Naive thymus-derived CD4-positive, alpha-beta T cell (primary cell): ENCODE data around the gene RAB29. TPM values are rescaled to one million over a fixed set of nuclear protein-coding genes. Genes with fewer than 3 reads are reported as not detected.
"Not testable (repeated sequence)": the region's sequence is repeated elsewhere in the genome, so short reads cannot be mapped to it uniquely, and the experiment has no call there.

ENCODE experiments used
- ATAC-seq: fragments of 150-1000 bp; cut with Tn5 transposase; 2 replicates; pipeline ENCODE4 v1.10.0; 2021; ENCODE audit warnings: mild to moderate bottlenecking, moderate library complexity
- CTCF ChIA-PET: fragments of 350-600 bp; sonication (Branson Sonifier 250); formaldehyde crosslinking; loops from one replicate; lab custom pipeline; 2021; ENCODE audit warnings: antibody characterized with exemption; lab: Charles Lee
- POLR2A ChIA-PET: fragments of 350-600 bp; sonication (Branson Sonifier 250); formaldehyde crosslinking; loops from one replicate; lab custom pipeline; 2021; ENCODE audit warnings: antibody characterized with exemption, inconsistent platforms; lab: Charles Lee
- DNase-seq, 9 donors: peaks; one replicate each; pipeline versions ENCODE4 v3.0.0 to v3.0.0-alpha.2; 2020 to 2022; ENCODE audit warnings: mixed read lengths in 1 of 9
- H3K27ac ChIP-seq: one replicate; pipeline ENCODE4 v1.7.0; 2013; ENCODE audit warnings: mild to moderate bottlenecking, low read depth, low read length, moderate library complexity
- H3K27me3 ChIP-seq, 2 donors: one replicate each; pipeline ENCODE4 v1.7.0; 2013; ENCODE audit warnings: low read length in 2 of 2, mild to moderate bottlenecking in 2 of 2, moderate library complexity in 2 of 2; ENCODE audit not compliant: control insufficient read depth in 2 of 2, insufficient read depth in 2 of 2
- H3K36me3 ChIP-seq, 3 experiments: 1 replicate in 2 of 3; 2 replicates in 1 of 3; pipeline ENCODE4 v1.7.0; 2013; ENCODE audit warnings: low read length in 3 of 3, mild to moderate bottlenecking in 3 of 3, moderate library complexity in 1 of 3; ENCODE audit not compliant: insufficient read depth in 3 of 3, control insufficient read depth in 2 of 3
- H3K4me1 ChIP-seq, 2 donors: one replicate each; pipeline ENCODE4 v1.7.0; 2013; ENCODE audit warnings: low read length in 2 of 2, mild to moderate bottlenecking in 2 of 2, moderate library complexity in 1 of 2; ENCODE audit not compliant: control insufficient read depth in 2 of 2, insufficient read depth in 2 of 2
- H3K4me3 ChIP-seq: 2 replicates; pipeline ENCODE4 v1.7.0; 2013; ENCODE audit warnings: mild to moderate bottlenecking, low read length
- H3K9me3 ChIP-seq, 3 experiments: 1 replicate in 2 of 3; 2 replicates in 1 of 3; pipeline ENCODE4 v1.7.0; 2013; ENCODE audit warnings: low read length in 3 of 3; ENCODE audit not compliant: control insufficient read depth in 2 of 3
- H3K27ac Mint-ChIP-seq, 9 donors: one replicate each; pipeline ENCODE4 v1.8.0; 2020 to 2022; ENCODE audit warnings: mixed read lengths in 9 of 9, mild to moderate bottlenecking in 8 of 9, moderate library complexity in 5 of 9, inconsistent platforms in 2 of 9
- H3K27me3 Mint-ChIP-seq, 5 donors: one replicate each; pipeline ENCODE4 v1.8.0; 2021 to 2022; ENCODE audit warnings: mixed read lengths in 5 of 5, mild to moderate bottlenecking in 1 of 5
- H3K36me3 Mint-ChIP-seq, 5 donors: one replicate each; pipeline ENCODE4 v1.8.0; 2020 to 2022; ENCODE audit warnings: mixed read lengths in 5 of 5, mild to moderate bottlenecking in 3 of 5, inconsistent platforms in 1 of 5
- H3K4me1 Mint-ChIP-seq, 7 donors: one replicate each; pipeline ENCODE4 v1.8.0; 2020 to 2022; ENCODE audit warnings: mixed read lengths in 7 of 7, mild to moderate bottlenecking in 3 of 7, inconsistent platforms in 1 of 7
- H3K4me3 Mint-ChIP-seq, 10 donors: one replicate each; pipeline ENCODE4 v1.8.0; 2020 to 2022; ENCODE audit warnings: mild to moderate bottlenecking in 10 of 10, mixed read lengths in 10 of 10, moderate library complexity in 6 of 10, inconsistent platforms in 2 of 10
- H3K9me3 Mint-ChIP-seq, 11 donors: one replicate each; pipeline ENCODE4 v1.8.0; 2020 to 2022; ENCODE audit warnings: mixed read lengths in 11 of 11, mild to moderate bottlenecking in 4 of 11, inconsistent platforms in 1 of 11, moderate library complexity in 1 of 11
- intact Hi-C, 2 donors: fragments of 100-400 bp; cut with micrococcal nuclease; formaldehyde crosslinking; loops; one replicate each; pipeline ENCODE4 v1.15.1; 2023
- polyA plus RNA-seq, 2 donors: library from polyadenylated mRNA; unstranded; fragments of 300-500 nt; fragmentation: Illumina TruSeq; gene quantifications; one replicate each; pipeline ENCODE4 v1.2.3, GENCODE V29; 2021
- total RNA-seq, 6 experiments: library from RNA in 5 of 6; stranded (reverse) in 5 of 6; gene quantifications; 1 replicate in 5 of 6; 2 replicates in 1 of 6; pipeline ENCODE4 v1.2.3 and lab custom pipeline; 2021 to 2026

Gene RAB29
- total and polyA plus RNA-seq, 7 experiments from 2014 or later, result 23.9 to 76.6 (median 48.1) TPM

DNA sequence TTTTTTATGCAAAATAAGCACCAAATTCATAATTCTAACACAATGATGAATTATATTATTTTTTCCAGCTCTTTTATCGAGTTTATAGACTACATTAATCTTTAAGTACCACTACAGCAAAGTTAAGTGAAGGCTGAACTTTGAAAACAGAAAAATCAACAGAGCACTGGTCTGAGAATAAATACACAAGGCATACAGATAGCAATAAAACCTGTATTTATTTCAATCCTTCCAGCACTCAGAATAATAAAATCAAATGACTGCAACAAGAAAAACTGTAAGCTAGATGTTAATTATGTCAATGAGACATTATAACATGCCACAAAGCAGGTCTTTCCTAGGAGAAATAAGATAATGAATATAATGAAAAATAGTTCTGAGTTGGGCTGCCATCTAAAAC lies 49.8 kb downstream of the RAB29 start:
- peak overlapping the region in 3 of 9 donors; percentile 36 to 79 (median 52) for H3K27ac Mint-ChIP-seq
- intact Hi-C loops, result loop anchor here in 1 of 2 donors (1.0 kb wide), 1 partner anchor 8 kb away; no protein-coding TSS in a partner anchor

DNA sequence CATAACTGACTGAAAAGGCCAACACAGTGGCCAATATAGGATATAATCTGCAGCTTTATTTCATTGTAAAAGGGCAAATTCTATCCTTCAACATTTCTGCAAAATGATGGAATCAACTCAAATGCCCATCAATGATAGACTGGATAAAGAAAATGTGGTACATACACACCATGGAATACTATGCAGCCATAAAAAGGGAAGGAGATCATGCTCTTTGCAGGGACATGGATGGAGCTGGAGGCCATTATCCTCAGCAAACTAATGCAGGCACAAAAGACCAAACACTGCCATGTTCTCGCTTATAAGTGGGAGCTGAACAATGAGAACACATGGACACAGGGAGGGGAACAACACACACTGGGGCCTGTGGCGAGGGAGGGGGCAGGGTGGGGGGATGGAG lies 54.5 kb downstream of the RAB29 start:
- H3K4me3 Mint-ChIP-seq, H3K27me3 ChIP-seq, H3K27ac ChIP-seq, H3K27me3 Mint-ChIP-seq, H3K4me1 ChIP-seq, ATAC-seq, H3K9me3 ChIP-seq, H3K4me3 ChIP-seq, intact Hi-C loops, DNase-seq, H3K9me3 Mint-ChIP-seq: not testable (repeated sequence)
- POLR2A ChIA-PET, result interaction anchor here (0.6 to 0.8 kb wide), 3 partner anchors 9 to 342 kb away, joined by 3 read pairs; no protein-coding TSS in a partner anchor
- peaks cover 21 to 69% (median 26%) of the 10 kb centered on the region in 3 experiments for H3K36me3 ChIP-seq
- peak overlapping the region in 2 of 9 donors; percentile 46 to 68 for H3K27ac Mint-ChIP-seq
- H3K36me3 Mint-ChIP-seq, result peaks cover 11 to 56% (median 41%) of the 10 kb centered on the region in 5 donors
- CTCF ChIA-PET, result interaction anchor here (1.2 to 1.8 kb wide), 2 partner anchors 9 to 73 kb away, joined by 3 to 8 read pairs; no protein-coding TSS in a partner anchor
- peaks cover 3 to 25% (median 14%) of the 10 kb centered on the region in 7 donors for H3K4me1 Mint-ChIP-seq

More for the DNA sequence above, 49.8 kb downstream of the RAB29 start:
- Mint-ChIP-seq H3K4me3 (no peak overlapping the region), H3K4me1 (peaks cover 6 to 35% (median 24%) of the 10 kb centered on the region in 7 donors), H3K36me3 (peaks cover 0 to 40% (median 20%) of the 10 kb centered on the region in 5 donors), H3K9me3 (peaks cover 0 to 3% (median 0%) of the 10 kb centered on the region in 11 donors), H3K27me3 (no peaks in the 10 kb centered on the region)
- ChIA-PET CTCF (interaction anchor here (0.7 to 1.8 kb wide), 3 partner anchors 12 to 40 kb away, joined by 3 to 4 read pairs (median 4); no protein-coding TSS in a partner anchor), POLR2A (interaction anchor here (1.1 to 1.3 kb wide), 3 partner anchors 11 to 49 kb away, joined by 3 to 5 read pairs (median 4); no protein-coding TSS in a partner anchor)
- Histone ChIP-seq H3K4me3 (no peak overlapping the region), H3K9me3 (no peaks in the 10 kb centered on the region), H3K27me3 (no peaks in the 10 kb centered on the region), H3K27ac (no peak overlapping the region), H3K4me1 (no peaks in the 10 kb centered on the region), H3K36me3 (peaks cover 3 to 50% (median 9%) of the 10 kb centered on the region in 3 experiments)
- ATAC-seq, result no peak
- no peak for DNase-seq

DNA sequence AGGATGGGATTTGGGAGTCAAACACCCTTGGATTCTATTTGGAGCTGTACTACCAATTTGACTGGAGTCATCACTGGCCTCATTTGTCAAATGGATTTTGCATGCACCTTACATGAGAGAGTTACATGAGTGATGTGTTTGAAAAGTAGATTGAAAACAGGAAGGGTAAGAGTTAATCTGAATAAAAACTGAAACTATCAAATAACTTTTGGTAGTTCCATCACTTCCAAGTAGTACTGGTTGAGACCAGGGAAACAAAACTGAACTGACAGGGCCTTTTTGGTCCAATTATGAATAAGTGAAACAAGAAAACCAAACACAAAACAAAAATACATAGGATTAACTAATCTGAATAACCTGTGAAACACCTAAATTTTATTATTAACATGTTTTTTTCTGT lies 55.5 kb downstream of the RAB29 start:
- Histone ChIP-seq H3K27ac (no peak overlapping the region), H3K36me3 (peaks cover 21 to 74% (median 26%) of the 10 kb centered on the region in 3 experiments), H3K9me3 (no peaks in the 10 kb centered on the region), H3K27me3 (no peaks in the 10 kb centered on the region), H3K4me1 (no peaks in the 10 kb centered on the region), H3K4me3 (no peak overlapping the region)
- ATAC-seq, result no peak
- ChIA-PET POLR2A (no interaction called here), CTCF (no interaction called here)
- peaks cover 0 to 3% (median 0%) of the 10 kb centered on the region in 11 donors for H3K9me3 Mint-ChIP-seq
- peak overlapping the region in 4 of 9 donors; percentile 12 to 62 (median 16) for H3K27ac Mint-ChIP-seq
- peaks cover 4 to 27% (median 14%) of the 10 kb centered on the region in 7 donors for H3K4me1 Mint-ChIP-seq
- H3K4me3 Mint-ChIP-seq, result peak overlapping the region in 1 of 10 donors; percentile 9
- intact Hi-C loops, result no loop called here
- H3K36me3 Mint-ChIP-seq, result peaks cover 11 to 56% (median 43%) of the 10 kb centered on the region in 5 donors
- no peak for DNase-seq
- no peaks in the 10 kb centered on the region for H3K27me3 Mint-ChIP-seq

DNA sequence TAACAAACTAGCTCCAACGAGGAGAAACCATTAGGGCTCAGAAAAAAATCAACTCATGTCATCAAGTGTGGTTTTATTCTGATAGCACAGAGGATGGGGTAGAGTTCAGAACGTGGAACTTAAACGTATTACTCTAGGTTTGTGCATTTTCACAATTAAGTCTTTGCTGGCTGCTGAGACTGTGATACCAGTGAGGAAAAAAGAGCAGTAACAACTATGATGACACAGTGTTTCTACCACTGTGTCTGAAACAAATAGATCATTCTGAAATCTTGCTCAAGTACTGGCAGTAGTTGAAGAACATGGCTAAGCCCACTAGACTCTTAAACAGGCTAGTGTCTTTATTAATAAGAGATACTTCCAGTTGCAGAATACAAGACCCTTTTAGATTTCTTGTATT lies 56.3 kb downstream of the RAB29 start:
- ATAC-seq (no peak), DNase-seq (no peak)
- no peaks in the 10 kb centered on the region for H3K9me3 ChIP-seq
- H3K36me3 Mint-ChIP-seq, result peaks cover 11 to 54% (median 43%) of the 10 kb centered on the region in 5 donors
- intact Hi-C loops, result no loop called here
- H3K27me3 ChIP-seq, result no peaks in the 10 kb centered on the region
- H3K27ac Mint-ChIP-seq, result peak overlapping the region in 1 of 9 donors; percentile 20
- ChIA-PET CTCF (no interaction called here), POLR2A (no interaction called here)
- H3K4me1 ChIP-seq, result no peaks in the 10 kb centered on the region
- H3K4me3 Mint-ChIP-seq, result no peak overlapping the region
- H3K4me3 ChIP-seq, result no peak overlapping the region
- peaks cover 21 to 70% (median 26%) of the 10 kb centered on the region in 3 experiments for H3K36me3 ChIP-seq
- H3K27ac ChIP-seq, result no peak overlapping the region
- peaks cover 0 to 3% (median 0%) of the 10 kb centered on the region in 11 donors for H3K9me3 Mint-ChIP-seq
- H3K27me3 Mint-ChIP-seq, result no peaks in the 10 kb centered on the region
- peaks cover 4 to 27% (median 11%) of the 10 kb centered on the region in 7 donors for H3K4me1 Mint-ChIP-seq

Other genes with a start within 250 kb of the RAB29 start
- gene ELK4, start 143.5 kb downstream of the RAB29 start, total RNA-seq, result 100 to 1,000 TPM; 104 to 250 (median 156) TPM
- gene ELK4, start 143.5 kb downstream of the RAB29 start, polyA plus RNA-seq, result 1 to 10 TPM; 4.0 to 7.3 TPM
- 1 to 10 TPM in 2 of 5 experiments, under 1 TPM in 3; 0.10 to 8.7 (median 0.54) TPM for gene SLC45A3, start 95.0 kb downstream of the RAB29 start, total RNA-seq
- not detected for gene SLC45A3, start 95.0 kb downstream of the RAB29 start, polyA plus RNA-seq
- gene NUCKS1, start 25.3 kb downstream of the RAB29 start, total RNA-seq, result 100 to 1,000 TPM in 4 of 5 experiments, 10 to 100 TPM in 1; 70.4 to 164 (median 122) TPM
- gene NUCKS1, start 25.3 kb downstream of the RAB29 start, polyA plus RNA-seq, result 10 to 100 TPM; 12.5 to 18.7 TPM
- 10 to 100 TPM; 16.5 to 32.0 (median 27.8) TPM for gene SLC41A1, start 37.7 kb upstream of the RAB29 start, total RNA-seq
- 10 to 100 TPM in 1 of 2 donors, 1 to 10 TPM in 1; 9.1 to 15.9 TPM for gene SLC41A1, start 37.7 kb upstream of the RAB29 start, polyA plus RNA-seq
- 1 to 10 TPM in 4 of 5 experiments, under 1 TPM in 1; 0.92 to 2.7 (median 1.9) TPM for gene PM20D1, start 74.7 kb upstream of the RAB29 start, total RNA-seq
- 1 to 10 TPM; 1.6 to 2.2 TPM for gene PM20D1, start 74.7 kb upstream of the RAB29 start, polyA plus RNA-seq
- not detected for gene SLC26A9, start 168.0 kb upstream of the RAB29 start, total RNA-seq
- gene SLC26A9, start 168.0 kb upstream of the RAB29 start, polyA plus RNA-seq, result not detected
- under 1 TPM in 3 of 5 experiments, not detected in 2; 0.24 to 0.76 (median 0.35) TPM for gene RAB7B, start 227.9 kb upstream of the RAB29 start, total RNA-seq
- gene RAB7B, start 227.9 kb upstream of the RAB29 start, polyA plus RNA-seq, result not detected
- not detected for gene CTSE, start 248.4 kb upstream of the RAB29 start, total RNA-seq
- gene CTSE, start 248.4 kb upstream of the RAB29 start, polyA plus RNA-seq, result not detected